COLO668 (cell line): ENCODE data around the gene SPATA13.
"Not testable (repeated sequence)": the region's sequence is repeated elsewhere in the genome, so short reads cannot be mapped to it uniquely, and the experiment has no call there.

Experiments
- DNase-seq: peaks from one replicate; lab custom pipeline; 2025; ENCODE audit not compliant: unreplicated experiment; lab: John Stamatoyannopoulos, UW

The SPATA13 gene

DNA sequence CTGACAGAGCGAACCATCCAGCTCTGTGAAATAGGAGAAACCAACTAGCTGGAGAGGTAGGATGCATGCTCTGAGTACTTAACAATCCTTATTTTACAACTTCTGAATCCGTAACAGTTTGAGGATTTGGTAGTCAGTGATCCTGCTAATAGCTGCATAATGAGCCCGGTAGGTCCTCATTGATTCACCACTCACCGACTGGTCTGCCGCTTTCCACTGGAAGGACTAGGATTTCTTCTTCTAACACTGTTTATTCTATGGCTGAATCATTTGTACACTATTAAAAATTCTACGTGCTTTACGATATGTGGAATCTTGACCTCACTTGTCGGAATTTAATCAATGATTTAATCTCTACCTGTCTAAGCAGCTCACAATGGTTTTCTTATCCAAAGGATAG lies 33.9 kb downstream of the SPATA13 start:
- no peak for DNase-seq

GRCh38 chr13:24195626-24196025 lies 35.1 kb downstream of the SPATA13 start:
- DNase-seq = no peak

DNA sequence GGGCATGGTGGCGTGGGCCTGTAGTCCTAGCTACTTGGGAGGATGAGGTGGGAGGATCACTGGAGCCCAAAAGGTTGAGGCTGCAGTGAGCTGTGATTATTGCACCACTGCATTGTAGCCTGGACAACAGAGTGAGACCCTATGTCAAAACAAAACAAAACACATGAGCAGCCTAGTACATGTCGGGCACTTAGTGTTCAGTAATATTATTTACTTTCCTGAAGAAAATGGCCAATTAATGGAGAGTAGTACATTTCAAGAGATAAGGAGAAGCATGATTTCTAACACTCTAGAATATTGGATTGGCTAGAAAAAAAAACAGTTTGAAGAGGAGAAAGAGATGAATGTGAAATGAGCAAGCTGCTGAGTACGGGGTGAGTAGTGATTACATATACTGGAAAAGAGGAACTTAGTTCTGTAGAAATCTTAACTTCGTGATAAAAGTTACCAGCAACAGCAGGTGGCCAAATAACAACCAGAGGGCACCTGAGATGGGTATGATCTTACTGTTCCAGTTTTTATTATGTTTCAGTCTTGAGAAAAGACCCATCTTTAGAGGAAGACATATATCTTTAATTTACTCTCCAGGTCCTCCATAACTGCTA lies 36.2 kb downstream of the SPATA13 start:
- DNase-seq = no peak

DNA sequence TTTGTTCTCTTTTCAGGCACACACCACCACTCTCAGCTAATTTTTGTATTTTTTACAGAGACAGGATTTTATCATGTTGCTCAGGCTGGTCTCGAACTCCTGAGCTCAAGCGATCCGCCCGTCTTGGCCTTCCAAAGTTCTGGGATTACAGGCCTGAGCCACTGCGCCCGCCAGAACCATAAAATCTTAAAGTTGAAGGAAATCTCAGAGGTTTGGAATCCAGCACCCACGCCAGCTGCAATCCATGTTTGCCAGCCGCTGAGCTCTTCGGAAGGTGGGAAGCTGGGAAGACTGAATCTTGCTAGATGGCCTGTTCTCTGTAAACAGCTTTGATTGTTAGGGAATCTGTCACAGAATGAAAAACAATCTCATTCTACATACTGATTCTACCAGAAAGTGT lies 38.5 kb downstream of the SPATA13 start:
- no peak for DNase-seq

- no peak for DNase-seq
Observed at GRCh38 chr13:24202215-24202614, 41.7 kb downstream of the SPATA13 start.

DNA sequence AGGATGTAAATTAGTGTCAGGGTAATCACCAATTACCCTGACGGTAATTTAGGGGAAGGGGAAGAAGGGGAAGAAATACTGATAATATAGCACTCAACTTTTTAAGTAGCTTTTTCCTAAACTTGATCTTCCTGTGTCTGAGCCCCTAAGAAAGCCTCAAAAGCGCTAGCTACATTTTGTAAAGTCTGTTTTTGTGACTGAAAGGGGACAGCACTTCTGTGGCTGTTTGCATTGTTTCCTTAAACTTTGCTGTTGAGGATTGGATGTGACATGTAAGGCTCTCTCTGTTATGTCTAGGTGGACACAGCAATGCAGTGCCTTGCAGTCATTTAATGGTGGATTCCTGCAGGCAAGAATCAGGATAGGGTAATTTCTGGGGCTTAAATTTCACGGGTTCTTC lies 42.8 kb downstream of the SPATA13 start:
- no peak for DNase-seq

DNA sequence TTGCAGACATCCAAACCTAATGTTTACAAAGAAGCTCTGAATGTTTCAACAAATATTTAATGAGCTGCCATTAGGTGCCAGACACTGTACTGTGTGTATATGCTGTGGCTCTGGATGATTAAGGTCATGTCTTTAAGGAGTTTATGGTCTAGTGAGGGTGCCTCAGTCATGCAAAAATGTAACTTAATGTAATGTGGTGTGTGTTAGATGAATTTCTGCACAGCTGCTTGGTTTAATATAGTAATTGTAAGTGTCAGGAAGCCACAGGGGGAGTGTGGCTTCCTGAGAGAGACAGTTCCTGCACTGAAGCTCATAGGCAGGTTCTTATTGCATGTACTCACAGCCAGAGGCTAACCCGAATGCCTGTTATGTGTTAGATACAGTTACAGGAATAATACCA lies 43.3 kb downstream of the SPATA13 start:
- DNase-seq = no peak

GRCh38 chr13:24205076-24205475 lies 44.6 kb downstream of the SPATA13 start:
- not testable (repeated sequence) for DNase-seq

GRCh38 chr13:24207841-24208667 lies 47.5 kb downstream of the SPATA13 start:
- DNase-seq = no peak

- no peak for DNase-seq
Observed at GRCh38 chr13:24209138-24209537, 48.6 kb downstream of the SPATA13 start.

- no peak for DNase-seq
Observed at GRCh38 chr13:24212254-24212653, 51.7 kb downstream of the SPATA13 start.

- DNase-seq = no peak
Observed at GRCh38 chr13:24212674-24213073, 52.2 kb downstream of the SPATA13 start.

DNA sequence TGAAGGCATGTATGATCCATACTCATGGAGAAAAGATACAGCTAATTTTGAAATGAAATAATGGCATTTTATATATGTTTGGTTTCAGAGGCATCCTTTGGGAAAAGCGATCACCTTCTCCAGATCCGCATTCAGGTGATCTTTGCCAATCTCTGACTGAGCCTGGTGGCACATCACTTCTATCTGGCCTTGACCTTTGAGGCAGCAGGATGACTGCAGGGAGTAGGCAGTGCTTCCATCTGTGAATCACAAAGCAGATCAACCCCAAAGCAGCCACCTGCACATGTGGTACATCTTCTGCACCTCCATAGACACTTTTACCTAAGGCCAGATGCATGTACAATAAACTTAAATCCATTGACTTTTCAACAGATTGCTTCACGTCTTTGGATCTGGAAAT lies 53.4 kb downstream of the SPATA13 start:
- no peak for DNase-seq

DNA sequence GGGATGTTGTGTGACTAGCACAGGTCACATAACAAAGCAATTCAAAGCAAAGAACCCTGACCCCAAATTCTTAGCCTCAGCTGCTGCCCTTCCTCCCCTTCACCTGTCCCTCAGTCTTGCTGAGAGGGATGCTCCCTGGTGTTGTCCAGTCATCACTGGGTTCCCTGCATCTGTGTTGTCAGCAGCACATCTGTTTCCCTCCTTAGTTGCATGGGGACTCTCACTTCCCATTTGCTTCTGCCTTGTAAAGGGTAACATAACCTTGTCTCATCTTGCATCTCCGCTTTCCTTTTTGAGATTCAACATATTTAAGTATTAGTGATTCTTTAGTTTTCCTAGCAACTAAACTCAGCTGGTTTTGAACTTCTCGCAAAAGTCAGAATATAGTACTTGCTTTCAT lies 54.0 kb downstream of the SPATA13 start:
- DNase-seq = no peak

DNA sequence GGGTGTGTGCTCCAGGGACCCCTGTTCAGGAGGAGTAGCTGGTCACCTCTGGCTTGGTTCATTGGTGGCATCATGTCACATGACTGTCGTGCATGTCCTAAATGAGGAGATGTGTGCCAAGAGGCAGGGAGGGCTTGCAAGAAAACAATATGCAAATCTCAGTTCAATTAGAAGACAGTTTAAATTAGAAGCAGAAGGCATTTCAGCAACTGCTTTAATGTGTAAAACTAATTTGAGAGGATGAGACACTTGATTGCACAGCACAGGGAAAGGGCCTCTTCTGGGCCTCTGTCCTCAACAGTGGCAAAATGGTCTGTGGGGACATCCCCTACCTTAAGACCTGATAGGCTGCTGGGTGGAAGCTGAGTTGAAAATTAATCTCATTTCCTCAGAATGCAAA lies 54.6 kb downstream of the SPATA13 start:
- DNase-seq = no peak

DNA sequence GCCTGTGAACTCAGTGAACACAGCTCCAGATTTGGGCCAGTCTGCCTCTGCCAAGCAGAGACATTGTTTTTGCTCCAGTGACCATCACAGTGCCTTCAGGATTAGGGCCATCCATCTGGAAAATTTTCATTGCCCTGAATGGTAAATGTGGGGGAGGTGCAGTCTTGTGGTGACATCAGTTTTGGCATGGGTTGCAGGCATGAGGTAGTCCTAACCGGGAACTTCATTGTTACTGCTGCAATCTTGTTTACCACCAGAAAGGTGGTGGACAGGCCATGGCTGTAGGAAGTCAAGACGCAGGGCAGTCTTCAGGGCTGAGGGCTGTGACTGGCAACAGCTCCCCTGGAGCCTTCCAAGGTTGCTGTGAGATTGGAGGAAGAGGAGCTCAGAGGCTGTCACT lies 55.2 kb downstream of the SPATA13 start:
- DNase-seq = no peak

DNA sequence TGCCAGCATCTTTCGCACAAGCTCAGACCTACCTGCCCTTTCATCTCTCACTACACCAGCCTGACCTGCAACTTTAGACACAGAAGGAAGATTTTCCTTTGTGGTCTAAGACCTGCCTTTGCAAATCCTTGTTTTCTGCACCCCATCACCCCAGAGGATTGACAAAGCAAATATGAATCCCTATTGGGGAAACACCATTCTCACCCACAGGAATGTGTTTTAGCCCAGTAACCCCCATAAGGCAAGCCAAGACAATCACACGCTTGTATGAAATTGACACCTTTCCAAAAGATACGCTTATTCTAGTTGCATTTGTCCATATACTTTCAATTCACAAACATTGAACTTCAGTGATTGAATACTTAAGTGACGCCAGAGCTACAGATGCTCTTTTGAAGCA lies 55.7 kb downstream of the SPATA13 start:
- no peak for DNase-seq

DNA sequence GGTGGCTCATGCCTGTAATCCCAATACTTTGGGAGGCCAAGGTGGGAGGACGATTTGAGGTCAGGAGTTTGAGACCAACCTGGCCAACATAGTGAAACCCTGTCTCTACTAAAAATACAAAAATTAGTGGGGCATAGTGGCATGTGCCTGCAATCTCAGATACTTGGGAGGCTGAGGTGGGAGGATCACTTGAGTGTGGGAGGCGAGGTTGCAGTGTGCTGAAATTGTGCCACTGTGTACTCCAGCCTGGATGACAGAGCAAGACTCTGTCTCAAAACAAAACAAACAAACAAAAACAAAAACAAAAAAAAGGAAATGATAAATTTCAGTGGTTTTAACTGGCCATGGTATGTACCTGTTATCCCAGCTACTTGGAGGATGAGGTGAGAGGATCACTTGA lies 56.3 kb downstream of the SPATA13 start:
- not testable (repeated sequence) for DNase-seq

DNA sequence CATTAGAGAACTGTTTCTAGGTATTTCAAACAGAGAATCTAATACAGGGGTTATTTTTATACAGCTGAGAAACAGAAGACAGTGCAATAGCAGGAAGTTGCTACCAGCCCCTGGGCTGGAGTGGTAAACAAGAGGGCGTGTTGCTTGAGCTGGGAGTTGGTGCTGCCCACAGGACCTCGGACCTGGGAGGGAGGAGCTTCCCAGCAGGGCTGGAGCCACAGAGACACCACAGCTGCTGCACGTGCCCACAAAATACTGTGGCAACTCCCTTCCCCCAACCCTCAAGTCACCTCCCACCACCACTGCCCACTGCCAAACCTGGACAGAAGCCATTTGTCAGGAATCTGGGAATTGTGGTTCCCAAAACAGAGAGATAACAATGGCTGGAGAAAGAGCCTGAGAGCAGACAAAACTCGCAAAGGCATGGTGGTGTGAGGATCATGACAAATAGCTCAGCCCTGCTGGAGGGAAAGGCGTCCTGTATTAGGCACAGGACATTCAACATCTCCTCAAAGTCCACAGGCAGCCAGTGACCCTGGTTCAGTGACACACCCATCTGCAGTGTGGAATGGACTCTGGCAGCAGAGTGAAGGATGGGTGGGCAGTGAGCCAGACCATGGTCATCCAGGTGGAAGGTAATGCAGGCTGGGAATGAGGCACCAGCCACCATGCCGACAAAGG lies 57.2 kb downstream of the SPATA13 start:
- DNase-seq = peak; percentile 67

- DNase-seq = no peak
Observed at GRCh38 chr13:24218338-24218737, 57.8 kb downstream of the SPATA13 start.

GRCh38 chr13:24218977-24219376 lies 58.5 kb downstream of the SPATA13 start:
- no peak for DNase-seq

DNA sequence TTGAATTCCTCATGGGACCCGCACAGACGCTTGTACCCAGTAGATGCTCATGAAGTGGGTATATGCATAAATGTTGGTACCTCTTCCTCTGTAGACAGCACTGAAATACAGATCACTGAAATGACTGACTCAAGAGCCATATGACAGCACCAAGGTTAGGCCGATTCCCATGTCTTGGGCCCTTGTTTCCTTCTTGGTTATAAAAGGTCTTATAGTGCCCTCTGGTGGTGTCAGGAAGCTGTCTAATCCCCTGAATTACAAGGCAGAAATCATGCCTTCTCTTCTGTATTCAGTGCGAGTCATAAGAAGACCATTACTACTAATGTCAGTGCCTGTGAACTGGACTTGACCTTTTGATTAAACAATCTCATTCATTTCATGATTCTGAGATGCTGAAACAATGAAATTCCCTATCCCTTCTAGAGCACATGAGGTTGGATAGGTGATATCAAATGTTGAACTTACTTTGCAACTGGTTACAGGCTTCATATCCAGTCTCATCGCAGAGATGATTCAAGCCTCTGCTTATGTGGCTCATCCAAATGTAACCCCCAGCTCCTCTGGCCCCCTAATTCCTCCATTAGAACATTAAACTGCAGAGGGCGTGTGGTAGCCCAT lies 59.7 kb downstream of the SPATA13 start:
- peak; percentile 77 for DNase-seq
